HG03108 (cell line): ENCODE results near the gene ADAM12.
"Not testable (repeated sequence)": the region's sequence is repeated elsewhere in the genome, so short reads cannot be mapped to it uniquely, and the experiment has no call there.

Source experiments
- ATAC-seq: cut with Tn5 transposase; IDR thresholded peaks from one replicate; pipeline ENCODE4 v1.9.1; 2021; ENCODE audit warnings: moderate library complexity; ENCODE audit not compliant: unreplicated experiment

ADAM12 gene

GRCh38 chr10:126268013-126268920 is 120.0 kb downstream of the ADAM12 start:
- no peak for ATAC-seq

GRCh38 chr10:126264102-126265018 is 123.9 kb downstream of the ADAM12 start:
- ATAC-seq: no peak

- no peak for ATAC-seq
Observed at GRCh38 chr10:126263006-126263676, 125.1 kb downstream of the ADAM12 start.

GRCh38 chr10:126262233-126262838 is 125.9 kb downstream of the ADAM12 start:
- ATAC-seq: no peak

GRCh38 chr10:126259760-126260479 is 128.4 kb downstream of the ADAM12 start:
- no peak for ATAC-seq

- ATAC-seq: no peak
Observed at GRCh38 chr10:126256864-126257263, 131.4 kb downstream of the ADAM12 start.

GRCh38 chr10:126255313-126255712 is 133.0 kb downstream of the ADAM12 start:
- no peak for ATAC-seq

- ATAC-seq: no peak
Observed at GRCh38 chr10:126253611-126253998, 134.7 kb downstream of the ADAM12 start.

GRCh38 chr10:126252884-126253610 is 135.2 kb downstream of the ADAM12 start:
- ATAC-seq: no peak

- ATAC-seq: no peak
Observed at GRCh38 chr10:126251778-126252407, 136.4 kb downstream of the ADAM12 start.

GRCh38 chr10:126250527-126251310 is 137.6 kb downstream of the ADAM12 start:
- ATAC-seq: no peak

- no peak for ATAC-seq
Observed at GRCh38 chr10:126250045-126250444, 138.2 kb downstream of the ADAM12 start.

GRCh38 chr10:126247446-126247975 is 140.8 kb downstream of the ADAM12 start:
- ATAC-seq: no peak

GRCh38 chr10:126246396-126246795 is 141.9 kb downstream of the ADAM12 start:
- ATAC-seq: not testable (repeated sequence)

- ATAC-seq: no peak
Observed at GRCh38 chr10:126245501-126245900, 142.8 kb downstream of the ADAM12 start.

GRCh38 chr10:126243971-126244370 is 144.3 kb downstream of the ADAM12 start:
- no peak for ATAC-seq

- ATAC-seq: no peak
Observed at GRCh38 chr10:126243306-126243705, 145.0 kb downstream of the ADAM12 start.
